Upper lobe of left lung (tissue), 6 donors: ENCODE results near the gene DGKZ. TPM values are rescaled to one million over a fixed set of nuclear protein-coding genes. Genes with fewer than 3 reads are reported as not detected.

Experiments
- ATAC-seq, 2 donors: fragments of 200-7000 bp; cut with Tn5 transposase; one replicate each; pipeline ENCODE4 v1.9.1; 2022; ENCODE audit warnings: mild to moderate bottlenecking in 2 of 2, moderate library complexity in 2 of 2; ENCODE audit not compliant: low FRiP score in 2 of 2
- DNase-seq, 2 donors: peaks; one replicate each; pipeline ENCODE4 v3.0.0-alpha.2; 2019 to 2020
- H3K27ac ChIP-seq, 4 donors: fragments of 200-600 bp; sonication (generic); one replicate each; pipeline ENCODE4 v1.5.1; 2016 to 2019
- H3K27me3 ChIP-seq, 4 donors: fragments of 200-600 bp; sonication (generic); one replicate each; pipeline ENCODE4 v1.5.1; 2017 to 2019
- H3K36me3 ChIP-seq, 4 donors: fragments of 200-600 bp; sonication (generic); one replicate each; pipeline ENCODE4 v1.5.1; 2016 to 2019
- H3K4me1 ChIP-seq, 4 donors: fragments of 200-600 bp; sonication (generic); one replicate each; pipeline ENCODE4 v1.5.1; 2018 to 2019
- H3K4me3 ChIP-seq, 4 donors: fragments of 200-600 bp; sonication (generic); one replicate each; pipeline ENCODE4 v1.5.1; 2017 to 2019; ENCODE audit warnings: mild to moderate bottlenecking in 2 of 4, moderate library complexity in 1 of 4
- H3K9me3 ChIP-seq, 4 donors: fragments of 200-600 bp; sonication (generic); one replicate each; pipeline ENCODE4 v1.5.1; 2018 to 2019
- EP300 ChIP-seq, 4 donors: sonication (generic); formaldehyde crosslinking; IDR thresholded peaks; one replicate each; pipeline ENCODE4 v1.5.1; 2017; ENCODE audit warnings: antibody characterized with exemption in 4 of 4, control low read depth in 2 of 4
- POLR2A ChIP-seq, 4 donors: fragments of 450-650 bp; IDR thresholded peaks; one replicate each; pipeline ENCODE4 v1.5.1; 2016 to 2017; ENCODE audit warnings: antibody characterized with exemption in 4 of 4, mild to moderate bottlenecking in 2 of 4
- POLR2AphosphoS5 ChIP-seq, 2 donors: sonication (generic); formaldehyde crosslinking; IDR thresholded peaks; one replicate each; pipeline ENCODE4 v1.5.1; 2017; ENCODE audit warnings: antibody characterized with exemption in 2 of 2
- WGBS, 2 donors: methylation state at CpG; one replicate each; pipeline ENCODE4 v1.1.5; 2017 to 2018; 5-methylcytosine and 5-hydroxymethylcytosine counted together
- total RNA-seq, 6 donors: library from RNA; depleted of rRNA in 4 of 6; stranded (reverse); fragments of >200 nt in 4 of 6; gene quantifications; one replicate each; pipeline versions ENCODE4 v1.1.0 to v1.2.1, GENCODE V29; 2016 to 2021
- TF ChIP-seq, protein P1 (sequence below), 6 experiments: fragments of 450-650 bp in 4 of 6; fragments of 200-600 bp in 2 of 6; sonication (generic) in 2 of 6; IDR thresholded peaks; one replicate each; pipeline ENCODE4 v1.5.1; 2016 to 2019; ENCODE audit warnings: antibody characterized with exemption in 6 of 6
- donor health status: DM: no; HTN: no; CAD: no; lungs with moderate emphysema.
- donor health status: DM: no; HTN: yes; CAD: no; lungs with severe emphysema.

The DGKZ gene
- total RNA-seq, 6 donors from 2014 or later: 55.1 to 145 (median 65.5) TPM

DNA sequence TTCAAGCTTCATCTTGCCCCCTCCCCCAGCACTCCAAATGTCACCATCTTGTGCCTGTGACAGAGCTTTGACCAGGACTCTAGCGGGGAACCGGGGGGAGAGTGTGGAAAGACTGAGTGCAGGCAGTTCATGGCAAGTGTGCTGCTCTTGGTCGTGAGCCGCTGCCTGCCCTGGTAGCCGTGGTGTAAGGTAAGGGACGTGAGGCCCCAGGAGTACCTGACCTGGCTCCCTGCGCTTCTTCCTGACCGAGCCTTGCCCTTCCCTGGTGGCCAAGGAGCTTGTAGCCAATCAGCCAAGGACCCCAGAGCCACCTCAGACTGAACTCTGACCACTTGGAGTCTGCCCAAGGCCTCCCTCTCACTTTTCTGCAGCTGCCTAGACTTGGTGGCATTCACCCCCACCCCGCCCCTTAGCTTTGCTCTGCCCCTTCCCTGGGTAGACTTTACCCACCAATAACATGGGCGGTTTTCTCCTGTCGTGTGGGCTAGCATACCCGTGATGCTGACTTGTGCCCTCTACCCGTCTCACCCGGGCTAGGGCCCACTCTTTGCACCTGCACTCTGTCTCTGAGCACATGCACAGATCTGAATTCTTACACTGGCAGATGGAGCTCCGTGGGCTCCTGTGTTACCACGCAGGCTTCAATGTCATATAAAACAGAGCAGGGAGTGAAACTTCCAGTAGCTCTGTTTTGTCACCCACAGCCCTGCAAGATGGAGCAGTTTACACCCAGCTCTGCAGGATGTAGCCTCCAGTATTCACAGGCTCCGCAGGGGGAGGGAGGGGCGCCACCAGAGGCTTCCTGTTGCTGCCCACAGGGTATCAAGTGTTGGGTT is 1.5 kb downstream of the DGKZ start:
- Histone ChIP-seq H3K4me1 (peaks cover 55 to 92% (median 67%) of the 10 kb centered on the region in 4 donors), H3K27me3 (no peaks in the 10 kb centered on the region), H3K27ac (peak overlapping the region; percentile 48 to 90 (median 80)), H3K36me3 (peaks cover 0 to 3% (median 0%) of the 10 kb centered on the region in 4 donors), H3K4me3 (peak overlapping the region in 3 of 4 donors; percentile 61 to 95 (median 84)), H3K9me3 (no peaks in the 10 kb centered on the region)
- 51 to 56% methylated on average over 14 to 16 of the region's 18 CpGs for WGBS, 2 donors
- DNase-seq (no peak), ATAC-seq (no peak)
- TF ChIP-seq POLR2AphosphoS5 (IDR thresholded peaks at IDR 0.05) (peak in 1 of 2 donors; percentile 23), EP300 (IDR thresholded peaks at IDR 0.05) (no peak), POLR2A (IDR thresholded peaks at IDR 0.05) (no peak)
- TF ChIP-seq, protein P1, sequence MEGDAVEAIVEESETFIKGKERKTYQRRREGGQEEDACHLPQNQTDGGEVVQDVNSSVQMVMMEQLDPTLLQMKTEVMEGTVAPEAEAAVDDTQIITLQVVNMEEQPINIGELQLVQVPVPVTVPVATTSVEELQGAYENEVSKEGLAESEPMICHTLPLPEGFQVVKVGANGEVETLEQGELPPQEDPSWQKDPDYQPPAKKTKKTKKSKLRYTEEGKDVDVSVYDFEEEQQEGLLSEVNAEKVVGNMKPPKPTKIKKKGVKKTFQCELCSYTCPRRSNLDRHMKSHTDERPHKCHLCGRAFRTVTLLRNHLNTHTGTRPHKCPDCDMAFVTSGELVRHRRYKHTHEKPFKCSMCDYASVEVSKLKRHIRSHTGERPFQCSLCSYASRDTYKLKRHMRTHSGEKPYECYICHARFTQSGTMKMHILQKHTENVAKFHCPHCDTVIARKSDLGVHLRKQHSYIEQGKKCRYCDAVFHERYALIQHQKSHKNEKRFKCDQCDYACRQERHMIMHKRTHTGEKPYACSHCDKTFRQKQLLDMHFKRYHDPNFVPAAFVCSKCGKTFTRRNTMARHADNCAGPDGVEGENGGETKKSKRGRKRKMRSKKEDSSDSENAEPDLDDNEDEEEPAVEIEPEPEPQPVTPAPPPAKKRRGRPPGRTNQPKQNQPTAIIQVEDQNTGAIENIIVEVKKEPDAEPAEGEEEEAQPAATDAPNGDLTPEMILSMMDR (IDR thresholded peaks at IDR 0.05): no peak

DNA sequence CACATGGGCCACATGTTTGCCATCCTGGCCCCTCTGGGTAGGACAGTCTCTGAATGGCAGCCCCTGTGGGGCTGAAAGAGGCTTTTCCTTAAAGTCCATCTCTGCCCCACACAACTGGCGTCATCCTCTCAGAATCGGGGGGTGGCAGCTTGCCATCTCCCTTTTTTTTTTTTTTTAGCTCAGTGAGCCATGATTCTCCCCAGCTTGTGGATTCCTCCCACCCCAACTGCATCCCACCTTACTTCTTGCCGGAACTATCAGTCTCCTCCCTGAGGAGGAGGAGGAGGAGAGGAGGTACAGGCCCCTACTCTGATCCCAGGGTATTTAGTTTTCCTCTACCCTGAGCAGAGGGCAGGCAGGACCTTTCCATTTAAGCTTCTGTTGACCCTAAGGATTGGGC is 3.4 kb downstream of the DGKZ start:
- DNase-seq (no peak), ATAC-seq (no peak)
- peaks cover 0 to 11% (median 0%) of the 10 kb centered on the region in 4 donors for H3K36me3 ChIP-seq
- no peaks in the 10 kb centered on the region for H3K9me3 ChIP-seq
- H3K27me3 ChIP-seq: no peaks in the 10 kb centered on the region
- WGBS, 2 donors: 44 to 56% methylated on average over 3 of the region's 3 CpGs
- H3K4me1 ChIP-seq: peaks cover 55 to 76% (median 61%) of the 10 kb centered on the region in 4 donors
- H3K4me3 ChIP-seq: no peak overlapping the region
- TF ChIP-seq POLR2A (IDR thresholded peaks at IDR 0.05) (no peak), EP300 (IDR thresholded peaks at IDR 0.05) (no peak), POLR2AphosphoS5 (IDR thresholded peaks at IDR 0.05) (no peak)
- TF ChIP-seq, protein P1 (IDR thresholded peaks at IDR 0.05): no peak
- peak overlapping the region in 1 of 4 donors; percentile 40 for H3K27ac ChIP-seq

DNA sequence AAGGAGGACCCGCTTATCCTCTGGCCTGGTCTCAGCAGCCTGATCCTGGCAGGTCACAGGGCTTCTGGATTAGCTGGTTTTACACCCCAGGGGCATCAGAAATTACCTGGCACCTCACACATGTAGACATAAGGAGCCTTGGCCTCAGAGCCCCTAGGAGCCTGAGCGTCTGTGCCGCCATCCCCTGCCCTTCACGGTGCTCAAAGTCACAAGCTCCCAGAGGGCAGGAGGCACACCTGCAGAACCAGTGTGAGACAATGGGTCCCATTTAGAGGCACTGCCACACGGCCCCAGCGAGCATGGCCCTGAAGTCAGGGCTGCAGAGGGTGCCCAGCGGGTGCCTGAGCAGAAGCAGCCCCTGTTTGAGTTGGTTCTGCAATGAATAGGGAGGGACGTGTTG is 3.9 kb downstream of the DGKZ start:
- TF ChIP-seq EP300 (IDR thresholded peaks at IDR 0.05) (no peak), POLR2AphosphoS5 (IDR thresholded peaks at IDR 0.05) (no peak), POLR2A (IDR thresholded peaks at IDR 0.05) (no peak)
- TF ChIP-seq, protein P1 (IDR thresholded peaks at IDR 0.05): no peak
- peaks cover 51 to 74% (median 61%) of the 10 kb centered on the region in 4 donors for H3K4me1 ChIP-seq
- ATAC-seq: no peak

DNA sequence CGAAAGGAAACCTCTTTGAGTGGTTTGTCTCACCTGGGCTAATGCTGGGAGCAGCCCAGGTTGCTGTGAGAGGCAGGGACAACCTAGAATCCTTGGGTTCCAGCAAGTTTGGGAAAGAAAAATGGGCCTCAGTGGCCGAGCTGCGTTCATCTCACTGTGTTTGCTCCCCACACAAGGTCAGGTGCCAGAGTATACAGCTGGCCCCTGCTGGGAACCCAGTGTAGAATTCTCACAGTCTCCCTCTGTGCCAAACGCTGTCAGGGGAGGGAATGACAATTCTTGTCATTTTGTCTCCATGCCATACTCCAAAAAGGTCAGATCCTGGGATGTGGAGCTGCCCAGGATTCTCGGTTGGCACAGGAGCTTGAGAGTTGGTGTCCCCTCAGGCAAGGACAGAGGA is 4.3 kb downstream of the DGKZ start:
- Histone ChIP-seq H3K27ac (peak overlapping the region in 3 of 4 donors; percentile 35 to 60 (median 48)), H3K4me3 (no peak overlapping the region), H3K9me3 (no peaks in the 10 kb centered on the region), H3K27me3 (no peaks in the 10 kb centered on the region), H3K36me3 (peaks cover 0 to 18% (median 6%) of the 10 kb centered on the region in 4 donors), H3K4me1 (peaks cover 49 to 74% (median 59%) of the 10 kb centered on the region in 4 donors)
- 75 to 87% methylated on average over 3 to 5 of the region's 5 CpGs for WGBS, 2 donors
- no peak for ATAC-seq
- DNase-seq: no peak
- TF ChIP-seq EP300 (IDR thresholded peaks at IDR 0.05) (no peak), POLR2A (IDR thresholded peaks at IDR 0.05) (no peak), POLR2AphosphoS5 (IDR thresholded peaks at IDR 0.05) (no peak)
- TF ChIP-seq, protein P1 (IDR thresholded peaks at IDR 0.05): no peak

More for the DNA sequence above, 3.9 kb downstream of the DGKZ start:
- WGBS, 2 donors: 80 to 100% methylated on average over 1 to 8 of the region's 8 CpGs
- Histone ChIP-seq H3K9me3 (no peaks in the 10 kb centered on the region), H3K4me3 (no peak overlapping the region), H3K36me3 (peaks cover 0 to 14% (median 3%) of the 10 kb centered on the region in 4 donors), H3K27me3 (no peaks in the 10 kb centered on the region), H3K27ac (peak overlapping the region in 2 of 4 donors; percentile 11 to 48)
- DNase-seq: no peak
